ENCODE measurements around the gene CLSTN2.

CLSTN2 gene

GRCh38 chr3:140196970-140197369 is 262.0 kb downstream of the CLSTN2 start:
- DNase-seq, result no peak

GRCh38 chr3:140198242-140198641 is 263.3 kb downstream of the CLSTN2 start:
- DNase-seq, result no peak

GRCh38 chr3:140199008-140199407 is 264.0 kb downstream of the CLSTN2 start:
- no peak for DNase-seq

- no peak for DNase-seq
Observed at GRCh38 chr3:140199743-140200142, 264.8 kb downstream of the CLSTN2 start.

GRCh38 chr3:140203510-140203909 is 268.5 kb downstream of the CLSTN2 start:
- DNase-seq, result peak; percentile 56

- DNase-seq, result no peak
Observed at GRCh38 chr3:140204271-140204984, 269.4 kb downstream of the CLSTN2 start.

- DNase-seq, result no peak
Observed at GRCh38 chr3:140205598-140205997, 270.6 kb downstream of the CLSTN2 start.

- DNase-seq, result no peak
Observed at GRCh38 chr3:140206196-140207040, 271.4 kb downstream of the CLSTN2 start.

GRCh38 chr3:140207541-140207940 is 272.6 kb downstream of the CLSTN2 start:
- DNase-seq, result peak; percentile 18

- DNase-seq, result no peak
Observed at GRCh38 chr3:140216249-140216648, 281.3 kb downstream of the CLSTN2 start.

- no peak for DNase-seq
Observed at GRCh38 chr3:140219291-140219690, 284.3 kb downstream of the CLSTN2 start.

- DNase-seq, result no peak
Observed at GRCh38 chr3:140219923-140220452, 285.0 kb downstream of the CLSTN2 start.

- no peak for DNase-seq
Observed at GRCh38 chr3:140223197-140223596, 288.2 kb downstream of the CLSTN2 start.

GRCh38 chr3:140223631-140224030 is 288.6 kb downstream of the CLSTN2 start:
- DNase-seq, result no peak

GRCh38 chr3:140224307-140224706 is 289.3 kb downstream of the CLSTN2 start:
- no peak for DNase-seq

GRCh38 chr3:140225996-140226395 is 291.0 kb downstream of the CLSTN2 start:
- DNase-seq, result no peak

- DNase-seq, result no peak
Observed at GRCh38 chr3:140233702-140234101, 298.7 kb downstream of the CLSTN2 start.

- no peak for DNase-seq
Observed at GRCh38 chr3:140234256-140234655, 299.3 kb downstream of the CLSTN2 start.

- no peak for DNase-seq
Observed at GRCh38 chr3:140236836-140237501, 302.0 kb downstream of the CLSTN2 start.

- DNase-seq, result no peak
Observed at GRCh38 chr3:140238646-140239314, 303.8 kb downstream of the CLSTN2 start.

- no peak for DNase-seq
Observed at GRCh38 chr3:140242818-140243276, 307.9 kb downstream of the CLSTN2 start.

- no peak for DNase-seq
Observed at GRCh38 chr3:140243575-140243974, 308.6 kb downstream of the CLSTN2 start.

- DNase-seq, result no peak
Observed at GRCh38 chr3:140244893-140245292, 309.9 kb downstream of the CLSTN2 start.
